HepG2 (cell line): ENCODE results near the gene FGFR1OP2. TPM values are rescaled to one million over a fixed set of nuclear protein-coding genes. Genes with fewer than 3 reads are reported as not detected.

ENCODE experiments used
- AGO2 ChIP-seq: fragments of 200-400 bp; formaldehyde crosslinking; optimal IDR thresholded peaks from 2 replicates; pipeline ENCODE3; 2017; ENCODE audit warnings: mild to moderate bottlenecking, low read depth, low read length, moderate library complexity
- CHD4 ChIP-seq: fragments of 200-600 bp; sonication (generic); IDR thresholded peaks from 2 replicates; pipeline ENCODE4 v1.7.0; 2017; ENCODE audit warnings: mild to moderate bottlenecking, low read length, borderline replicate concordance
- DPF2 ChIP-seq: sonication (generic); formaldehyde crosslinking; IDR thresholded peaks from 2 replicates; pipeline ENCODE4 v1.4.0; 2020; ENCODE audit warnings: mild to moderate bottlenecking, low read depth, missing genetic modification reagents, borderline replicate concordance
- NFRKB ChIP-seq: fragments of 450-650 bp; IDR thresholded peaks from 2 replicates; pipeline ENCODE4 v1.6.1; 2017
- NFYC ChIP-seq: IDR thresholded peaks from 2 replicates; pipeline ENCODE4 v1.6.1; 2016; ENCODE audit warnings: missing genetic modification reagents, missing compliant biosample characterization
- SALL1 ChIP-seq: sonication (generic); formaldehyde crosslinking; IDR thresholded peaks from 2 replicates; pipeline ENCODE4 v1.8.0; 2022; ENCODE audit warnings: mild to moderate bottlenecking, missing genetic modification reagents
- SAP130 ChIP-seq: IDR thresholded peaks from 2 replicates; pipeline ENCODE4 v1.6.1; 2016; ENCODE audit warnings: low read depth
- SETDB1 ChIP-seq: sonication (generic); formaldehyde crosslinking; IDR thresholded peaks from 2 replicates; pipeline ENCODE4 v1.5.1; 2020; ENCODE audit warnings: missing genetic modification reagents, mild to moderate bottlenecking, borderline replicate concordance
- SIN3A ChIP-seq: IDR thresholded peaks from 2 replicates; pipeline ENCODE4 v1.6.1; 2011; ENCODE audit warnings: low read depth, mild to moderate bottlenecking, control low read depth, low read length, borderline replicate concordance
- SRSF1 ChIP-seq: fragments of 200-400 bp; formaldehyde crosslinking; optimal IDR thresholded peaks from 2 replicates; pipeline ENCODE3; 2017; ENCODE audit warnings: mild to moderate bottlenecking, low read depth, low read length, moderate library complexity
- STAT6 ChIP-seq: sonication (generic); formaldehyde crosslinking; IDR thresholded peaks from 2 replicates; pipeline ENCODE4 v1.4.0; 2020; ENCODE audit warnings: missing genetic modification reagents, mild to moderate bottlenecking, borderline replicate concordance
- ZBTB40 ChIP-seq, 2 experiments: fragments of 450-650 bp in 1 of 2; sonication (generic) in 1 of 2; formaldehyde crosslinking in 1 of 2; IDR thresholded peaks; 2 replicates each; pipeline versions ENCODE4 v1.6.1 to v1.8.0; 2016 to 2022; ENCODE audit warnings: antibody characterized with exemption in 1 of 2, mild to moderate bottlenecking in 1 of 2, missing genetic modification reagents in 1 of 2
- ZNF124 ChIP-seq: sonication (generic); formaldehyde crosslinking; IDR thresholded peaks from 2 replicates; pipeline ENCODE4 v1.4.0; 2020; ENCODE audit warnings: missing genetic modification reagents
- ZNF674 ChIP-seq: sonication (generic); formaldehyde crosslinking; IDR thresholded peaks from 2 replicates; pipeline ENCODE4 v1.5.0; 2020; ENCODE audit warnings: low read depth, mild to moderate bottlenecking, missing genetic modification reagents
- polyA plus RNA-seq, 8 experiments: library from polyadenylated mRNA; depleted of rRNA in 3 of 8; stranded (reverse) in 7 of 8; unstranded in 1 of 8; fragments of >200 nt; fragmentation: Illumina TruSeq in 4 of 8; extraction: Trizol in 4 of 8; gene quantifications; 2 replicates each; pipeline versions ENCODE4 v1.2.1 to v1.2.3, GENCODE V29; 2011 to 2016; ENCODE audit warnings: low read depth in 4 of 8, missing spikeins in 1 of 8, mixed read lengths in 1 of 8; ENCODE audit not compliant: insufficient read depth in 1 of 8
- total RNA-seq, 5 experiments: library from RNA; depleted of rRNA; stranded (reverse); fragments of >200 nt; fragmentation: Illumina TruSeq; extraction: Trizol; gene quantifications; 2 replicates each; pipeline ENCODE4 v1.2.3, GENCODE V29; 2016; ENCODE audit warnings: low read depth in 1 of 5
- TF ChIP-seq, protein P1 (sequence below): sonication (generic); formaldehyde crosslinking; conservative IDR thresholded peaks from 2 replicates; pipeline ENCODE4 v1.8.0; 2022; ENCODE audit warnings: mild to moderate bottlenecking, moderate library complexity, missing genetic modification reagents

FGFR1OP2 gene
- total and polyA plus RNA-seq, 2 of the 13 experiments (the other 11 are each of a cell fraction or from before 2014, with no cell fraction given), result 18.3 to 38.1 TPM

DNA sequence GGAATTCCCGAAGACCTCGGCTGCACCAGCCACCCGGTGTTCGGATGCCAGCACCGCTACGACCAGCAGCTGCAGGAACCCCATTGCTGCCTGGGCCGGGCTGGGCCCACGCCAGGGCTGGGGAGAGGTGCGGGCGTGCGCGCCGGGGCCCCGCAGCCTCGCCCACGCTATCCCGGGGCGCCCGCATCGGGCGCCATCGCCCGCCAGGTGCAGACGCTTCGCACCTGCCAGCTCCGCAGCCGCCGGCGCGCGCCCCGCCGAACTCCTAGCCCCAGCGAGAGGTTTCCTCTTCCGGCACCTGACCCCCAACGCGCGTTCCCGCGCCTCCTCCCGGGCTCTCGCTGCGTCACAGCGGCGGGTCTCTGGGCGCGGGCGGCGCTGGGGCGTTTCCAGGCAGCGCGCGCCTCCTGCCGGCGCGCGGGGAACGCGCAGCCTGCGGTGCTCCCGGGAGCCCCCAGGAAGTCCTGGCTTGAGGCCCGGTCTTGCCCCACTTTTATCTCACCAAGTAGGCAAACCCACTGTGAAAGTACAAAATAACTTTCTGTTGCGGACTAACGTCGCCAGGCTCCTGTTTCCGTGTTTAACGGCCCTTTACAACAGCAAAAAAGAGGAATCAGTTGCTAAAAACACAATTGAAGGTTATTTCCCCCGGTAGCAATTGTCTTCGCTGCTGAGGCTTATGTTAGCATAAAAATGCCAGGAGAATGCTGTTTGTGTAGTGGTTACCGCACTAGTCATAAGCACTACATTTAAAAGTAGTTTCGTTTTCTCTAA, 76.0 kb downstream of the FGFR1OP2 start, which contains the start of gene TM7SF3 (continued):
- TF ChIP-seq STAT6, result peak; percentile 72; the same call in 1 of the 2 replicates
- no peak; the same call in 1 of the 2 replicates for TF ChIP-seq ZNF124 (CRISPR knock-in tag)
- TF ChIP-seq SALL1 (CRISPR knock-in tag), result peak; percentile 83
- TF ChIP-seq SAP130 (CRISPR knock-in tag), result peak; percentile 86
- no peak for TF ChIP-seq ZNF674 (CRISPR knock-in tag)
- peak; percentile 41 for TF ChIP-seq AGO2
- no peak for TF ChIP-seq NFRKB
- TF ChIP-seq SRSF1, result no peak
- TF ChIP-seq SETDB1, result no peak
- no peak for TF ChIP-seq NFYC (CRISPR knock-in tag)
- TF ChIP-seq CHD4, result no peak
- TF ChIP-seq, protein P1, sequence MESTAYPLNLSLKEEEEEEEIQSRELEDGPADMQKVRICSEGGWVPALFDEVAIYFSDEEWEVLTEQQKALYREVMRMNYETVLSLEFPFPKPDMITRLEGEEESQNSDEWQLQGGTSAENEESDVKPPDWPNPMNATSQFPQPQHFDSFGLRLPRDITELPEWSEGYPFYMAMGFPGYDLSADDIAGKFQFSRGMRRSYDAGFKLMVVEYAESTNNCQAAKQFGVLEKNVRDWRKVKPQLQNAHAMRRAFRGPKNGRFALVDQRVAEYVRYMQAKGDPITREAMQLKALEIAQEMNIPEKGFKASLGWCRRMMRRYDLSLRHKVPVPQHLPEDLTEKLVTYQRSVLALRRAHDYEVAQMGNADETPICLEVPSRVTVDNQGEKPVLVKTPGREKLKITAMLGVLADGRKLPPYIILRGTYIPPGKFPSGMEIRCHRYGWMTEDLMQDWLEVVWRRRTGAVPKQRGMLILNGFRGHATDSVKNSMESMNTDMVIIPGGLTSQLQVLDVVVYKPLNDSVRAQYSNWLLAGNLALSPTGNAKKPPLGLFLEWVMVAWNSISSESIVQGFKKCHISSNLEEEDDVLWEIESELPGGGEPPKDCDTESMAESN (CRISPR knock-in tag), result peak; percentile 80
- TF ChIP-seq SIN3A, result peak; percentile 36; the same call in 1 of the 2 replicates
- TF ChIP-seq ZBTB40 (IDR thresholded peaks at IDR 0.05), result no peak
- peak; percentile 57; the same call in 1 of the 2 replicates for TF ChIP-seq ZBTB40 (CRISPR knock-in tag; IDR thresholded peaks at IDR 0.05)
- TF ChIP-seq DPF2 (CRISPR knock-in tag), result no peak
